GM12875 (cell line): ENCODE measurements around the gene WWOX.

Source experiments
- H3K4me3 ChIP-seq: one replicate; pipeline ENCODE4 v1.5.1; 2011; ENCODE audit warnings: low read depth, low read length, control low read depth
- CTCF ChIP-seq: IDR thresholded peaks from 2 replicates; pipeline ENCODE4 v1.5.1; 2011; ENCODE audit warnings: low read depth, mild to moderate bottlenecking, control low read depth, inconsistent platforms, low read length, moderate library complexity, borderline replicate concordance; ENCODE audit not compliant: insufficient read depth

The WWOX gene

GRCh38 chr16:78402833-78403232 lies 303.4 kb downstream of the WWOX start:
- H3K4me3 ChIP-seq, result no peak overlapping the region
- no peak for TF ChIP-seq CTCF

GRCh38 chr16:78405040-78405439 lies 305.6 kb downstream of the WWOX start:
- TF ChIP-seq CTCF, result no peak

DNA sequence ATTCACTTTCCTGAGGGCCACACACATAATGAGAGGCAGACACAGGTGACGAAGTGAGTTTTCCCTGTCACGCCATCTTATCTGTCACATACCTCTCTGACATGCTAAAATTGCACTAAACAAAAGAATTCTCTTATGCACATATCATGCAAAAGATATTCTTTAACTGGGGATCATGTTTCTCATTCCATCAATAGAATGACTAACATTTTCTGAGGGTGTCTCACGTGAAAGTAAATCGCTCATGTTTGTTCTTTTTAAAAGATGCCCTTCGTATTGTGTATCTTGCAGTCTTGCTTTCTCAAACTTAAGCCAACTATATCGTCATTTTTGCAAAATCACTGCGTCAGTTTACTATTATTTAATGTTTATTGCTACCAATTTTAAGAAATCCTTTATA lies 306.4 kb downstream of the WWOX start:
- H3K4me3 ChIP-seq, result no peak overlapping the region
- no peak for TF ChIP-seq CTCF

More at GRCh38 chr16:78405040-78405439, 305.6 kb downstream of the WWOX start:
- H3K4me3 ChIP-seq, result no peak overlapping the region

- H3K4me3 ChIP-seq, result no peak overlapping the region
- no peak for TF ChIP-seq CTCF
Observed at GRCh38 chr16:78407191-78407590, 307.7 kb downstream of the WWOX start.

- no peak overlapping the region for H3K4me3 ChIP-seq
- no peak for TF ChIP-seq CTCF
Observed at GRCh38 chr16:78413651-78414050, 314.2 kb downstream of the WWOX start.

- TF ChIP-seq CTCF, result no peak
- H3K4me3 ChIP-seq, result no peak overlapping the region
Observed at GRCh38 chr16:78415013-78415412, 315.6 kb downstream of the WWOX start.

DNA sequence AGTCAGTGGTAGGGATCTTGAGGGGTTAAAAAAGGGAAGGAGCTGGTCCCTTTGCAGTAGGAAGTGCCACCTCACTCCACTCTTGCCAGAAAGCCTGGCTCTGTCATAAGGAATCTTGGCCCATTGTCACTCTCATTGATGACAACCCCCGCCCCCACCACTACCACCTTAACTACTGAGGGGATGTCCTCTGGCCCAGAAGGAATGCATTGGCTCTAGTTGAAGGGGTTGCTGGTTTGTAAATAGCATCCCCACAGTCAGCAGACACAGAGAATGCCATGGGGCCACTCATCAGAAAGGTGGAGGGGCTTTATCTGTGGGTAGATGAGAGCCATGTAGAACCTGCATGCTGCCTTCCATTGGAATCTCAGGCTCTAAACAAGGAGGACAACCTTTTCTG lies 316.2 kb downstream of the WWOX start:
- H3K4me3 ChIP-seq, result no peak overlapping the region
- no peak for TF ChIP-seq CTCF
